AG04450 (cell line): ENCODE data around the gene MSI2. TPM values are rescaled to one million over a fixed set of nuclear protein-coding genes. Genes with fewer than 3 reads are reported as not detected.

ENCODE experiments used
- CTCF ChIA-PET: fragments of 300-600, 350-600 bp; formaldehyde crosslinking; extraction: SDS; loops from one replicate; lab custom pipeline; 2022; ENCODE audit warnings: antibody characterized with exemption, inconsistent platforms; lab: Charles Lee
- POLR2A ChIA-PET: fragments of 350-600 bp; formaldehyde crosslinking; extraction: SDS; loops from one replicate; lab custom pipeline; 2021; ENCODE audit warnings: antibody characterized with exemption, inconsistent platforms; lab: Yijun Ruan, JAX
- DNase-seq: peaks from one replicate; pipeline ENCODE4 v3.0.0-alpha.2; 2011; ENCODE audit warnings: low read depth, low spot score
- H3K27ac ChIP-seq: one replicate; pipeline ENCODE4 v1.5.1; 2012; ENCODE audit warnings: low read depth, low read length, control low read depth
- H3K27me3 ChIP-seq: one replicate; pipeline ENCODE4 v1.6.0; 2012; ENCODE audit warnings: low read length; ENCODE audit not compliant: control insufficient read depth, insufficient read depth
- H3K4me3 ChIP-seq: 2 replicates; pipeline ENCODE4 v1.5.1; 2011; ENCODE audit warnings: mild to moderate bottlenecking, low read depth, low read length, control low read depth
- H3K9me3 ChIP-seq: 2 replicates; pipeline ENCODE4 v1.5.1; 2012; ENCODE audit warnings: low read length; ENCODE audit not compliant: control insufficient read depth, insufficient read depth
- polyA plus RNA-seq: library from polyadenylated mRNA; depleted of rRNA; stranded (reverse); fragments of >200 nt; gene quantifications from 2 replicates; pipeline ENCODE4 v1.2.3, GENCODE V29; 2011
- TF ChIP-seq, protein P1 (sequence below): IDR thresholded peaks from 2 replicates; pipeline ENCODE4 v1.5.1; 2011; ENCODE audit warnings: low read depth, low read length, control low read depth, inconsistent platforms

Gene MSI2
- polyA plus RNA-seq, 1 experiment = 26.2 TPM

- no peaks in the 10 kb centered on the region for H3K9me3 ChIP-seq
- no peak for DNase-seq
- no peak overlapping the region for H3K4me3 ChIP-seq
- no peak overlapping the region for H3K27ac ChIP-seq
- H3K27me3 ChIP-seq = no peaks in the 10 kb centered on the region
- ChIA-PET POLR2A (no interaction called here), CTCF (no interaction called here)
- TF ChIP-seq, protein P1, sequence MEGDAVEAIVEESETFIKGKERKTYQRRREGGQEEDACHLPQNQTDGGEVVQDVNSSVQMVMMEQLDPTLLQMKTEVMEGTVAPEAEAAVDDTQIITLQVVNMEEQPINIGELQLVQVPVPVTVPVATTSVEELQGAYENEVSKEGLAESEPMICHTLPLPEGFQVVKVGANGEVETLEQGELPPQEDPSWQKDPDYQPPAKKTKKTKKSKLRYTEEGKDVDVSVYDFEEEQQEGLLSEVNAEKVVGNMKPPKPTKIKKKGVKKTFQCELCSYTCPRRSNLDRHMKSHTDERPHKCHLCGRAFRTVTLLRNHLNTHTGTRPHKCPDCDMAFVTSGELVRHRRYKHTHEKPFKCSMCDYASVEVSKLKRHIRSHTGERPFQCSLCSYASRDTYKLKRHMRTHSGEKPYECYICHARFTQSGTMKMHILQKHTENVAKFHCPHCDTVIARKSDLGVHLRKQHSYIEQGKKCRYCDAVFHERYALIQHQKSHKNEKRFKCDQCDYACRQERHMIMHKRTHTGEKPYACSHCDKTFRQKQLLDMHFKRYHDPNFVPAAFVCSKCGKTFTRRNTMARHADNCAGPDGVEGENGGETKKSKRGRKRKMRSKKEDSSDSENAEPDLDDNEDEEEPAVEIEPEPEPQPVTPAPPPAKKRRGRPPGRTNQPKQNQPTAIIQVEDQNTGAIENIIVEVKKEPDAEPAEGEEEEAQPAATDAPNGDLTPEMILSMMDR = no peak
Measured at GRCh38 chr17:57290981-57291380, 34.7 kb downstream of the MSI2 start.

DNA sequence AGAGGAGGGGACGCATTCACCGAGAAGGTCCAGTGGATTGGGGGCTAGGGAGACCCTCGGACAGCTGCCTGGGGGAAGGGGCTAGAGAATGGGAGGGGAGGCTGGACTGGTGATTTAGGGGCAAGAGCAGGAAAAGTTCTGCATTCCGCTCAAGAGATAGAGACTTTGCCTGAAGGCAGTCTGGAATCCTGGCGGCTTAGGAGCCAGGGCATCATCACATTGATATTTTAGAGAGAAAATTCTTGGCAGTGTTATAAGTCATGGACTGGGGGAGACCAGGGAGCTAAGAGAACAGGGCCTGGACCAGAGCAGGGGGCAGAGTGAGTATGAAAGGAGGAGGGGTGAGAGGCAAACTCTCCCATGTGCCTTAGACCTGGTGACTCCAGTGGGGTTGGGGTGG is 35.8 kb downstream of the MSI2 start:
- no peak for DNase-seq

DNA sequence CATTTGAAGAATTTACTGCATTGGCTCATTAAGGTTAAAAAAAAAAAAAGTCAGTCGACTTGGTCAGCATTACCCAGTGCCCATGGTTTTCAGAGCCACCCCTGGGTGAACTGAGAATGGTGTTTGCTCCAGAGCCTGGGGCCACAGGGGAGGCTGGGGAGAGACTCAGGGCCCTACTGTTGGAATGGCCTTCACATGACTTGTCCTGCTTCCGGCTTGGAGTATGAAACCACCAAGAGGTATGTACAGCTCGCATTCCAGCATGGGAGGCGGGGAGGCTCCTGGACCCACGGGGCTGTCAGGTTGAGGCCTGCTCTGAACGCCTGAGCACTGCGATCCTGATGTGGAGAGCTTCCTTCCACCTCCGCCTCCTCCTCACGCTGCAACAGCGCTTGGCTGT is 36.8 kb downstream of the MSI2 start:
- ChIA-PET CTCF (no interaction called here), POLR2A (interaction anchor here (0.6 kb wide), 1 partner anchor 556 kb away, joined by 7 read pairs; no protein-coding TSS in a partner anchor)
- no peak overlapping the region for H3K27ac ChIP-seq

More for the DNA sequence above, 35.8 kb downstream of the MSI2 start:
- H3K27me3 ChIP-seq = no peaks in the 10 kb centered on the region
- H3K9me3 ChIP-seq = no peaks in the 10 kb centered on the region
- CTCF ChIA-PET = no interaction called here
- no peak overlapping the region for H3K4me3 ChIP-seq
- POLR2A ChIA-PET = interaction anchor here (0.6 kb wide), 1 partner anchor 236 kb away, joined by 3 read pairs; no protein-coding TSS in a partner anchor
- TF ChIP-seq, protein P1 = no peak
- H3K27ac ChIP-seq = no peak overlapping the region

DNA sequence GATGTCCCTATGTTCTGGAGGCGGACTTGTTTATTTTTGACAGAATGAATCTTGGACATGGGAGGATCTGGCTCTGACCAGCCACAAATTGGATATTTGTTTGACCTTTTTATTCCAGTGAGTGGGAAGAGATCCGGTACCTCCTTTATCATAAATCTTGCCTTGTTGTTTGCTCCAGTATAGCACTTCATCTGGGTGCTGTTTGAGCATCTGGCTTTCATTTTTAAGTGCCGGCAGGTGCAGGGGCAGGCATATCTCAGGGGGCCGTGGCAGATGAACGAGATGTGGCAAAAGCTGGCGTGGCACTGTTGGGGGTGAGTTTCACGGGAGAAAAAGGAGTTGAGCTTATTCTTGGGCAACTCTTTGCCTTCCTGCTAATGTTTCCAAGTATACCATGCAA is 37.8 kb downstream of the MSI2 start:
- H3K27ac ChIP-seq = no peak overlapping the region
- TF ChIP-seq, protein P1 = no peak
- CTCF ChIA-PET = no interaction called here
- no peak for DNase-seq
- H3K9me3 ChIP-seq = peaks cover 7% of the 10 kb centered on the region
- H3K4me3 ChIP-seq = no peak overlapping the region
- POLR2A ChIA-PET = no interaction called here
- H3K27me3 ChIP-seq = no peaks in the 10 kb centered on the region

More for the DNA sequence above, 36.8 kb downstream of the MSI2 start:
- Histone ChIP-seq H3K4me3 (no peak overlapping the region), H3K27me3 (no peaks in the 10 kb centered on the region), H3K9me3 (peaks cover under 1% of the 10 kb centered on the region)
- no peak for DNase-seq
- TF ChIP-seq, protein P1 = no peak

DNA sequence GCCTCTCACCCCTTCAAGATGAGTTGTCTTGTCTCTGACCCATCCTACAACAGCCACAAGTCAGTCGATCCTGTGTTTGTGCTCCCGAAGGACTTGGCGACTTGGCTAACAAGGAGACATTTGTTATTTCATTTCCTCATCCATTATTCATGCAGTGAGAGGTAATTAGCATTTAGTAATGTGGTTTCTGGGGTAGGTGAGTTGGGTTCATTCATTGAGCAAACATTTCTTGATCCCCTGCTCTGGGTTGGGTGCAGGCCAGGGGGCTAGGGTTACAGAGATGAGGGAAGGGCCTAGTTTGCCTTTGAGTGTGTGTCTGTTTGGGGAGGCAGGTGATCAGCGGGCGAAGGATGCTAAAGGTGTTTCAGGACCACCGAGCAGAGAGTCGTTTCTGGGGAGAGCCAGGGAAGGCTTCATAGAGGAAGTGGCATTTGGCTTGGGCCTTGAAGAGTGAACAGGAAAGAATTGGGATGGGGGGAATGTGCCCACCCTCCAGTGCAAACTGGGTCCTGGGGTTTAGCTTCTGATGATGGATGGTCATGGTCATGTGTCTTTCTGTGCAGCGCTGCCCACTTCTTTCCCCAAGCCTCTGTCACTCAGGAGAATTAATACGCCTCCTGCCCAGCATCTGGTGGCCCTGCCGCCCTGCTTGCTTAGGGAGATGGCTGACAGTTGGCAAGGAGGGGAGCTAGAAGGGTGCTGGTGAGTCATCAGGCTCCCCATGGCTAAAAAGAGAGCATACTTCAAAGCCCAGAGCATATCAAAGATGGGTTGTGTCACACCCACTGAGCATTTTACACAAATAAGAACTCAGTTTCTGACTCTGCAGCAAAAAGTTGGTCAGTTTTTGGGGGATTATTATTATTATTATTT is 38.5 kb downstream of the MSI2 start:
- TF ChIP-seq, protein P1 = no peak
- Histone ChIP-seq H3K9me3 (peaks cover 7% of the 10 kb centered on the region), H3K27me3 (no peaks in the 10 kb centered on the region), H3K27ac (peak overlapping the region; percentile 79), H3K4me3 (no peak overlapping the region; the same call in 1 of the 2 replicates)
- DNase-seq = no peak
- POLR2A ChIA-PET = interaction anchor here (0.6 kb wide), 1 partner anchor 1212 kb away, joined by 4 read pairs; no protein-coding TSS in a partner anchor
- CTCF ChIA-PET = no interaction called here
